Stimulated activated naive CD8-positive, alpha-beta T cell treated with anti-CD3 and anti-CD28 coated beads, Interleukin-15, Interleukin-2, amounts not matched to agents 100 ng/mL and 50 ng/mL, for 24 hours (primary cell): ENCODE measurements around the gene SVEP1.
"Not testable (repeated sequence)": the region's sequence is repeated elsewhere in the genome, so short reads cannot be mapped to it uniquely, and the experiment has no call there.

Source experiments
- H3K27ac Mint-ChIP-seq: one replicate; pipeline ENCODE4 v1.8.0; 2021; ENCODE audit warnings: mild to moderate bottlenecking, mixed read lengths
- H3K27me3 Mint-ChIP-seq: one replicate; pipeline ENCODE4 v1.8.0; 2021; ENCODE audit warnings: mixed read lengths
- H3K36me3 Mint-ChIP-seq: one replicate; pipeline ENCODE4 v1.8.0; 2021; ENCODE audit warnings: low read depth, mixed read lengths
- H3K4me1 Mint-ChIP-seq: one replicate; pipeline ENCODE4 v1.8.0; 2021; ENCODE audit warnings: low read depth, mixed read lengths
- H3K4me3 Mint-ChIP-seq: one replicate; pipeline ENCODE4 v1.8.0; 2021; ENCODE audit warnings: mild to moderate bottlenecking, mixed read lengths
- H3K9me3 Mint-ChIP-seq: one replicate; pipeline ENCODE4 v1.8.0; 2021; ENCODE audit warnings: mixed read lengths

The SVEP1 gene

DNA sequence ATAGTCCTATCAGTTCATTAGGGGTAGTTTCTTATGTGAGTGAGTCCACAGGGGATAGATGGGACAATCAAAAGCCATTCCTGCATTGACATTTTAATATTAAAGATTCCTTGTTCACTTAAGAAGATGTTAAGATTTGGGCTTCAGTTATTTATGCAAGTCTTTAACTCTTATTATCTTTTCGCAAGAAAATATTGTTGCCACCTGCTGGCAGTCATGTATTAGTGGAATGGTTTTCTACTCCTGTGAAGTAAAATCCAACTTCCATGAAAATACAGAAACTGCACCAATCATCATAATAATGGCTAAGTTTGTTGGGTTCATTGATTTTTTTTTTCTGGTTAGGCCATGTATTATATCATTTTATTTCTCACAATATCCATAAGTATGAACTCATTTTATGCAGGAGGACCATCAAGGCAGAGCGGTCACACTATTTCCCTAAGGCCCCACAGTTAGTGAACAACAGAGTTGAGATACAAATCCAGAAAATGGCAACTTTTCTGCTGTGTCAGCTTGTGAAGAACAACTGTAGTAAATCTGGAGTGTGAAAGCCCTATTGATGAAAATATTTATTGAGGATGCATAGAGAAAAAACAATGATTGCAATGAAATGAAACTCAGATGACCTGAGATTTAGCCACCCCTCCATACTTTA is 153.4 kb downstream of the SVEP1 start:
- Mint-ChIP-seq H3K4me1 (no peaks in the 10 kb centered on the region), H3K36me3 (no peaks in the 10 kb centered on the region), H3K27me3 (peaks cover 4% of the 10 kb centered on the region), H3K9me3 (no peaks in the 10 kb centered on the region), H3K4me3 (no peak overlapping the region), H3K27ac (no peak overlapping the region)

GRCh38 chr9:110414471-110414870 is 165.1 kb downstream of the SVEP1 start:
- H3K4me3 Mint-ChIP-seq: no peak overlapping the region
- H3K9me3 Mint-ChIP-seq: peaks cover 10% of the 10 kb centered on the region
- H3K27ac Mint-ChIP-seq: no peak overlapping the region
- H3K36me3 Mint-ChIP-seq: no peaks in the 10 kb centered on the region
- H3K27me3 Mint-ChIP-seq: no peaks in the 10 kb centered on the region
- H3K4me1 Mint-ChIP-seq: no peaks in the 10 kb centered on the region

GRCh38 chr9:110410961-110411360 is 168.6 kb downstream of the SVEP1 start:
- H3K27ac Mint-ChIP-seq: no peak overlapping the region
- H3K4me3 Mint-ChIP-seq: no peak overlapping the region
- H3K4me1 Mint-ChIP-seq: no peaks in the 10 kb centered on the region
- no peaks in the 10 kb centered on the region for H3K27me3 Mint-ChIP-seq
- no peaks in the 10 kb centered on the region for H3K36me3 Mint-ChIP-seq
- peaks cover 10% of the 10 kb centered on the region for H3K9me3 Mint-ChIP-seq

GRCh38 chr9:110408598-110408997 is 170.9 kb downstream of the SVEP1 start:
- Mint-ChIP-seq H3K9me3 (peaks cover 3% of the 10 kb centered on the region), H3K4me1 (no peaks in the 10 kb centered on the region), H3K27ac (no peak overlapping the region), H3K36me3 (no peaks in the 10 kb centered on the region), H3K4me3 (no peak overlapping the region), H3K27me3 (no peaks in the 10 kb centered on the region)

- Mint-ChIP-seq H3K27ac (no peak overlapping the region), H3K4me1 (no peaks in the 10 kb centered on the region), H3K27me3 (no peaks in the 10 kb centered on the region), H3K9me3 (peaks cover 3% of the 10 kb centered on the region), H3K4me3 (no peak overlapping the region), H3K36me3 (no peaks in the 10 kb centered on the region)
Observed at GRCh38 chr9:110405858-110406443, 173.6 kb downstream of the SVEP1 start.

DNA sequence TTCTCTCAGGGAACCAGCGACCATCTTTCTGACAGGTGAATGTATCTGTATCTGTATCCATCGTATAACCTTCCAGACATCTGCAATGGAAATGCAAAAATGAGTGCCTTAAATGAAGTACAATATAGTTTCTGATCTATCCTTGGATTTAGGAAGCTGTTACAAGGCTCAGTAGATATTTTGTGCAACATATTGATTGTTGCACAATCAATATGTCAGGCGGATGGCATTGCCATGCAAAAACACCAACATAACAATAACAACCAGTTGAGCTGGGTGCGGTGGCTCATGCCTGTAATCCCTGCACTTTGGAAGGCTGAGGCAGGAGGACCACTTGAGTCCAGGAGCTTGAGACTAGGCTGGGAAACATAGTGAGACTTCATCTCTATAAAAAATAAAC is 175.1 kb downstream of the SVEP1 start:
- Mint-ChIP-seq H3K4me3 (no peak overlapping the region), H3K9me3 (peaks cover 3% of the 10 kb centered on the region), H3K27me3 (no peaks in the 10 kb centered on the region), H3K4me1 (no peaks in the 10 kb centered on the region), H3K36me3 (no peaks in the 10 kb centered on the region), H3K27ac (no peak overlapping the region)

- Mint-ChIP-seq H3K9me3 (no peaks in the 10 kb centered on the region), H3K27ac (no peak overlapping the region), H3K27me3 (no peaks in the 10 kb centered on the region), H3K4me3 (no peak overlapping the region), H3K36me3 (no peaks in the 10 kb centered on the region), H3K4me1 (no peaks in the 10 kb centered on the region)
Observed at GRCh38 chr9:110399983-110400382, 179.6 kb downstream of the SVEP1 start.

DNA sequence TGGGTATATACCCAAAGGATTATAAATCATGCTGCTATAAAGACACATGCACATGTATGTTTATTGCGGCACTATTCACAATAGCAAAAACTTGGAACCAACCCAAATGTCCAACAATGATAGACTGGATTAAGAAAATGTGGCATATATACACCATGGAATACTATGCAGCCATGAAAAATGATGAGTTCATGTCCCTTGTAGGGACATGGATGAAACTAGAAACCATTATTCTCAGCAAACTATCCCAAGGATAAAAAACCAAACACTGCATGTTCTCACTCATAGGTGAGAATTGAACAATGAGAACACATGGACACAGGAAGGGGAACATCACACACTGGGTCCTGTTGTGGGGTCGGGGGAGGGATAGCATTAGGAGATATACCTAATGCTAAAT is 180.5 kb downstream of the SVEP1 start:
- not testable (repeated sequence) for H3K9me3 Mint-ChIP-seq, H3K27ac Mint-ChIP-seq, H3K27me3 Mint-ChIP-seq, H3K36me3 Mint-ChIP-seq, H3K4me1 Mint-ChIP-seq, H3K4me3 Mint-ChIP-seq

- Mint-ChIP-seq H3K4me3 (no peak overlapping the region), H3K36me3 (no peaks in the 10 kb centered on the region), H3K4me1 (no peaks in the 10 kb centered on the region)
Observed at GRCh38 chr9:110391826-110392485, 187.6 kb downstream of the SVEP1 start.

DNA sequence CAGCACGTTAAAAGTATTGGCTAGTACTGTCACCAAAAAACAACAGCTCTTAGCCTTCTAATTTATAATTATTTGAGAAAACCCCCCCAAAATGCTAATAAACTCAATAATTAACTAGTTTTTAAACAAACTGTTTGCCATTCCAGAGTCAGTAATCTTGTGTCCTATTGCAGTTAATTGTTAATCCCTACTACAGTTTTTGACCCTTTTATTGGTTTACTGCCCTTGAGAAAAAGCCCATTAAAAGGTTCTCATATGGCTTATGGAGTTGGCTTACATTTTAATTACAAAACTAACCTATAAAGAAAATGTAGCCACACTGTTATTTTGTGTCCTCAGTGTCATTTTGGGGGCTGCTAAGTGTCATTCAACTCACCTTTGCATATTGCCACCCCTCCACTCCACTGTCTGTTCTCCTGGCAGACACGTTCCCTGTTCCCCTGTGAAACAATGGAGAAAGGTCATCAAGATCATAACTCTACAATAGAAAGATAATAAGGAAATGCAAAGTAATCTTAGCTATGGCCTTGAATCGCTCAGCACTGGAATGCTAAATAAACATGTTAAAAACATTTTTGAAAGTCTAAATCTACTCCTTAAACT is 190.3 kb downstream of the SVEP1 start:
- Mint-ChIP-seq H3K36me3 (no peaks in the 10 kb centered on the region), H3K4me1 (no peaks in the 10 kb centered on the region), H3K4me3 (no peak overlapping the region), H3K9me3 (no peaks in the 10 kb centered on the region), H3K27me3 (no peaks in the 10 kb centered on the region), H3K27ac (no peak overlapping the region)

More at GRCh38 chr9:110391826-110392485, 187.6 kb downstream of the SVEP1 start:
- Mint-ChIP-seq H3K27ac (no peak overlapping the region), H3K27me3 (no peaks in the 10 kb centered on the region), H3K9me3 (no peaks in the 10 kb centered on the region)

DNA sequence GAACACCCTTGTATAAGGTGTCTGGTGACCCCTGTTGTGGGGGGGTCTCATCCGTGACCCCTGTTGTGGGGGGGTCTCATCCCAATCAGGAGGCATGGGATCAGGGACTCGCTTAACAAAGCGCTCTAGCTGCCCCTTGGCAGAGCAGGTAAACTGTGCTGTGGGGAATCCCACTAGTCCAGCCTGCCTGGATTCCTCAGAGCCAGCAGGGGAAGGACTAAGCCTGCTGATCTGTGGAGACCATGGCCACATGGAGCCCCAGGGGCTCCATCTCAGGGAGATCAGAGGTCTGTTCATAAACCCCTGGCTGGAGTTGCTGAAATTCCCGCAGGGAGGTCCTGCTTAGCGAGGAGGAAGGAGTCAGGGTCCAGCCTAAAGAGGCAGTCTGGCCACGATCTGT is 196.1 kb downstream of the SVEP1 start:
- Mint-ChIP-seq H3K27me3 (peaks cover 5% of the 10 kb centered on the region), H3K9me3 (no peaks in the 10 kb centered on the region), H3K27ac (no peak overlapping the region), H3K4me3 (no peak overlapping the region), H3K36me3 (no peaks in the 10 kb centered on the region), H3K4me1 (no peaks in the 10 kb centered on the region)

DNA sequence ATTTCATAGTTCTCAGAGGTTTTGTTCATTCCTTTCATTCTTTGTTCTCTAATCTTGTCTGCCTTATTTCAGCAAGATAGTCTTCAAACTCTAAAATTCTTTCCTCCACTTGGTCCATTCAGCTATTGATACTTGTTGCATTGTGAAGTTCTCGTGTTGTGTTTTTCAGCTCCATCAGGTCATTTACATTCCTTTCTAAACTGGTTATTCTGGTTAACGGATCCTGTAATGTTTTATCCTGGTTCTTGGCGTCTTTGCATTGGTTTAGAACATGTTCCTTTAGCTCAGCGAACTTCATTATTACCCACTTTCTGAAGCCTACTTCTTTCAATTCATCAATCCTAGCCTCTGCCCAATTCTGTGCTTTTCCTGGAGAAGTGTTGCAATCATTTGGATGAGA is 196.8 kb downstream of the SVEP1 start:
- no peak overlapping the region for H3K4me3 Mint-ChIP-seq
- H3K27ac Mint-ChIP-seq: no peak overlapping the region
- no peaks in the 10 kb centered on the region for H3K4me1 Mint-ChIP-seq
- H3K36me3 Mint-ChIP-seq: no peaks in the 10 kb centered on the region
- H3K27me3 Mint-ChIP-seq: peaks cover 10% of the 10 kb centered on the region
- no peaks in the 10 kb centered on the region for H3K9me3 Mint-ChIP-seq

DNA sequence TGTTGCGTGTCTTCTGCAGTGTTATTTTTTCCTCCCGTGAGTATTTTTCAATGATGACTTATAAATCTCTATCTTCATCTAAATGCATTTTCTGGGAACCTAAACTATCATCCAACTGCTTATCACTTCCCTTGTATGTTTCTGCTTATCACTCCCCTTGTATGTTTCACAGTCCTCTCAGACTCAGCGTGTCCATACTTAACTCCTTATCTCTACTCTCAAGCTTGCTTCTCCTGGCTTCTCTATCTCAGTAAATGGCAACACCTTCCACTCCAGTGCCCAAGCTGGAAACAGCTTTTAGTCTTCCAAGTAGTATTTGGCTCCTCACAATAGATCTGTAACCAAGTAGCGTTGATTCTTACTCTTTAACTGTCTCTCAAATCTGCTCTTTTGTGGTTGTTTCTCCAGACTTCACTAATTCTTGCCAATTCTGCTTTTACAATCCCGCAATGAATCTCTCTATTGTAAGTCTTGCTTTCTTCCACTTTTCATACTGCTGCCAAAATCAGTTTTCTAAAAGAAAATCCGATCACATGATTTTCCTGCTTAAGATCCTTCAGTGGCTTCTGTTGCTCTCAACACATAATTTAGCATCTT is 208.0 kb downstream of the SVEP1 start:
- Mint-ChIP-seq H3K4me1 (no peaks in the 10 kb centered on the region), H3K4me3 (no peak overlapping the region), H3K27me3 (no peaks in the 10 kb centered on the region), H3K9me3 (no peaks in the 10 kb centered on the region), H3K36me3 (no peaks in the 10 kb centered on the region), H3K27ac (no peak overlapping the region)

DNA sequence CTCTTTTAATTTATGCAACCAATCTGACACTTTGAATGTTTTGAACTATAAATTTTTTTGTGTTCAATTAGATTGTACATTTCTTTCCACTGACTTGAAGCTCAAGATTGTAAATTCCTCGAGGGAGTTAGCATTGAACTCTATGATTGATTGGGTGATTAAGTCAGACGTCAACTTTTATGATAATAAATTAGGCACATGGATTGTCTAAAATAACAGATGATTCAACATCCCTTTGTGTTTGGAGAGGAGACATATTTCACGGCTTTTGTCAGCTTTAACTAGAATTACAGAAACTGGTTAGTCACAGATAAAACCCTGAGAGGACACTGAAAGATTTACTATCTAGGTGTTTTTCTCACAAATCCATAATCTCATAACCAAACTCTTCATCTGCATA is 209.2 kb downstream of the SVEP1 start:
- Mint-ChIP-seq H3K27me3 (peaks cover 5% of the 10 kb centered on the region), H3K36me3 (no peaks in the 10 kb centered on the region), H3K9me3 (no peaks in the 10 kb centered on the region), H3K4me3 (no peak overlapping the region), H3K27ac (no peak overlapping the region), H3K4me1 (no peaks in the 10 kb centered on the region)

GRCh38 chr9:110364451-110364850 is 215.1 kb downstream of the SVEP1 start:
- H3K4me1 Mint-ChIP-seq: no peaks in the 10 kb centered on the region

More at GRCh38 chr9:110364451-110364850, 215.1 kb downstream of the SVEP1 start:
- no peak overlapping the region for H3K4me3 Mint-ChIP-seq
- no peaks in the 10 kb centered on the region for H3K36me3 Mint-ChIP-seq
- H3K27me3 Mint-ChIP-seq: peaks cover 15% of the 10 kb centered on the region
- no peaks in the 10 kb centered on the region for H3K9me3 Mint-ChIP-seq
- no peak overlapping the region for H3K27ac Mint-ChIP-seq
